Measurements from ENCODE around the gene ERBB4. TPM values are rescaled to one million over a fixed set of nuclear protein-coding genes. Genes with fewer than 3 reads are reported as not detected.

The ERBB4 gene
- total RNA-seq, 1 donor: 5.8 TPM

- TF ChIP-seq, protein P1, sequence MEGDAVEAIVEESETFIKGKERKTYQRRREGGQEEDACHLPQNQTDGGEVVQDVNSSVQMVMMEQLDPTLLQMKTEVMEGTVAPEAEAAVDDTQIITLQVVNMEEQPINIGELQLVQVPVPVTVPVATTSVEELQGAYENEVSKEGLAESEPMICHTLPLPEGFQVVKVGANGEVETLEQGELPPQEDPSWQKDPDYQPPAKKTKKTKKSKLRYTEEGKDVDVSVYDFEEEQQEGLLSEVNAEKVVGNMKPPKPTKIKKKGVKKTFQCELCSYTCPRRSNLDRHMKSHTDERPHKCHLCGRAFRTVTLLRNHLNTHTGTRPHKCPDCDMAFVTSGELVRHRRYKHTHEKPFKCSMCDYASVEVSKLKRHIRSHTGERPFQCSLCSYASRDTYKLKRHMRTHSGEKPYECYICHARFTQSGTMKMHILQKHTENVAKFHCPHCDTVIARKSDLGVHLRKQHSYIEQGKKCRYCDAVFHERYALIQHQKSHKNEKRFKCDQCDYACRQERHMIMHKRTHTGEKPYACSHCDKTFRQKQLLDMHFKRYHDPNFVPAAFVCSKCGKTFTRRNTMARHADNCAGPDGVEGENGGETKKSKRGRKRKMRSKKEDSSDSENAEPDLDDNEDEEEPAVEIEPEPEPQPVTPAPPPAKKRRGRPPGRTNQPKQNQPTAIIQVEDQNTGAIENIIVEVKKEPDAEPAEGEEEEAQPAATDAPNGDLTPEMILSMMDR (IDR thresholded peaks at IDR 0.05; ENCODE audit: insufficient read depth, low read length): no peak
- no peak overlapping the region for H3K4me3 ChIP-seq (ENCODE audit: low read depth, low read length)
- DNase-seq (ENCODE audit: low read depth): no peak
These were observed 634.6 kb downstream of the ERBB4 start for GRCh38 chr2:211903961-211904360.

- no peak overlapping the region for H3K4me3 ChIP-seq (ENCODE audit: low read depth, low read length)
- TF ChIP-seq, protein P1 (IDR thresholded peaks at IDR 0.05; ENCODE audit: insufficient read depth, low read length): no peak
- no peak for DNase-seq (ENCODE audit: low read depth)
These were observed 637.3 kb downstream of the ERBB4 start for GRCh38 chr2:211901226-211901846.

DNA sequence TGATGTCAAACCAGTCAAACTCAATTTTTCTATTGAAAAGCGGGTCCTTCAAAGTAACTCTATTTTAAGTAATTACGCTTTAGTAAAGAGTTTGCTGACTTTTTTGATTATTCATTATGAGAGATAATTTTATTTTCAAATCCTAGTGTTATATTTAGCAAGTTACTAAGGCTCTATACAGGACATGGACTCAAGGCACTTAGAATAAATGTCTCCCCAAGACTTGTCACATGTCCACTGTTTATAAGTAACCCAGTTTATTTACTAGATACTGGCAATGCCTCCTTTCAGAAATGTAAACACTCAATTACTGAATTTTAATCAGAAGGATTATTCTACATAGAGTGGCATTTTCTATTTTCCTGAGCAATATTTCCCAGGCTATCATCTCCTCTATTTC lies 638.1 kb downstream of the ERBB4 start:
- H3K4me3 ChIP-seq (ENCODE audit: low read depth, low read length): no peak overlapping the region
- TF ChIP-seq, protein P1 (IDR thresholded peaks at IDR 0.05; ENCODE audit: insufficient read depth, low read length): no peak
- DNase-seq (ENCODE audit: low read depth): no peak

- no peak overlapping the region for H3K4me3 ChIP-seq (ENCODE audit: low read depth, low read length)
- DNase-seq (ENCODE audit: low read depth): no peak
- TF ChIP-seq, protein P1 (IDR thresholded peaks at IDR 0.05; ENCODE audit: insufficient read depth, low read length): no peak
These were observed 638.6 kb downstream of the ERBB4 start for GRCh38 chr2:211900000-211900399.

- no peak for DNase-seq (ENCODE audit: low read depth)
- TF ChIP-seq, protein P1 (IDR thresholded peaks at IDR 0.05; ENCODE audit: insufficient read depth, low read length): no peak
- no peak overlapping the region for H3K4me3 ChIP-seq (ENCODE audit: low read depth, low read length)
These were observed 639.9 kb downstream of the ERBB4 start for GRCh38 chr2:211898702-211899101.

DNA sequence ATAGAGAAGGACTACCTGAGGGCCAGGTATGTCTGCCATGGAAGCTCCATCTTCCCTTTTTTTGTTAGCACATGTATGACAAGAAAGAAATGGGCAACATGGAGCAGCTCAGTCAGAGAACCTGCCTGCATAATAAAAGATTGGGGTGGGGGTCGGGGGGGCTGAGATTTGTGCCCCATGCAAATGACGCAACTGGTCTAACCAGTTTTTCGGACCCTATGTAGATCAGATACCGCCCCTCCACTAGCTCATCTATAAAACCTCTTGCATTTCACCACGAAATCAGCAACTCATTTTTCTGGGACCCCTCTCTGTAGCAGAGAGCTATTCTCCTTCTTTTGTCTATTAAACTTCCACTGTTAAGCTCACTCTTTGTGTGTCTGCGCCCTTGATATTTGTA lies 657.2 kb downstream of the ERBB4 start:
- TF ChIP-seq, protein P1 (IDR thresholded peaks at IDR 0.05; ENCODE audit: insufficient read depth, low read length): no peak
- H3K4me3 ChIP-seq (ENCODE audit: low read depth, low read length): no peak overlapping the region
- no peak for DNase-seq (ENCODE audit: low read depth)

DNA sequence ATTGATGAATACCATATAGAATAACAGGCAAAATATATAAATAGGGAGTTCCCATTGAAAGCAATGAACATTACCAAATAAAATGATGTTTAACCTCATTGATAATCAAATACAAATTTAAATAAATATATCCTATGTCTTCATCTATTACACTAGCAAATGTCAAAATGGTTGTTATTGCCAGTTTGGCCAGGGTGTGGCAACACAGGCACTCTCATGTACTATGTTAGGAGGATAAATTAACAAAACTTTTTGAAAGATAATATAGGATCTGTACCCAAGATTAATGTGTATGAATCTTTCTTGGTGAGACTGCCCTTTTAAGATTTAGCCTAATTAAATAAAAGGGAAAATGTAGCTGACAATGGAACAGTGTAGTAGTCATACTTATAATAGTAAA lies 659.3 kb downstream of the ERBB4 start:
- peak; percentile 41 for DNase-seq (ENCODE audit: low read depth)

More for the DNA sequence above, 659.3 kb downstream of the ERBB4 start:
- TF ChIP-seq, protein P1 (IDR thresholded peaks at IDR 0.05; ENCODE audit: insufficient read depth, low read length): peak; percentile 36
- no peak overlapping the region for H3K4me3 ChIP-seq (ENCODE audit: low read depth, low read length)

Measured in fibroblast of the aortic adventitia (primary cell).